Caco-2 (cell line): Measurements from ENCODE around the gene VIPAS39. TPM values are rescaled to one million over a fixed set of nuclear protein-coding genes. Genes with fewer than 3 reads are reported as not detected.

ENCODE experiments used
- BruUV-seq: library from RNA; stranded (reverse); fragments of 400-500 nt; replicated peaks from 2 replicates; lab custom pipeline; 2021; lab: Mats Ljungman, UMichigan
- CTCF ChIA-PET: fragments of 300-600 bp; sonication (Branson Sonifier 250); formaldehyde crosslinking; loops from one replicate; lab custom pipeline; 2022; ENCODE audit warnings: antibody characterized with exemption; lab: Charles Lee
- POLR2A ChIA-PET: fragments of 300-600 bp; sonication (Branson Sonifier 250); formaldehyde crosslinking; loops from one replicate; lab custom pipeline; 2022; ENCODE audit warnings: antibody characterized with exemption; lab: Charles Lee
- DNase-seq, 2 experiments: peaks; one replicate each; pipeline versions ENCODE4 v3.0.0 to v3.0.0-alpha.2; 2020 to 2022
- H3K27me3 ChIP-seq: replicated peaks from 2 replicates; pipeline ENCODE4 v1.6.0; 2011; ENCODE audit warnings: low read length; ENCODE audit not compliant: control insufficient read depth, insufficient read depth
- H3K36me3 ChIP-seq: 2 replicates; pipeline ENCODE4 v1.5.1; 2011; ENCODE audit warnings: low read length; ENCODE audit not compliant: control insufficient read depth, insufficient read depth
- H3K4me1 ChIP-seq: fragments of 250-450 bp; sonication (Bioruptor Pico); 2 replicates; pipeline ENCODE4 v1.5.1; 2020; ENCODE audit warnings: mild to moderate bottlenecking
- H3K4me3 ChIP-seq: 2 replicates; pipeline ENCODE4 v1.5.1; 2011; ENCODE audit warnings: low read depth, mild to moderate bottlenecking, control low read depth, low read length
- H3K9me3 ChIP-seq: fragments of 250-450 bp; sonication (Bioruptor Pico); 2 replicates; pipeline ENCODE4 v1.5.1; 2020; ENCODE audit warnings: mild to moderate bottlenecking, moderate library complexity
- H3K27ac Mint-ChIP-seq: one replicate; pipeline ENCODE4 v1.8.0; 2022; ENCODE audit warnings: mixed read lengths; ENCODE audit not compliant: unreplicated experiment
- H3K27me3 Mint-ChIP-seq: one replicate; pipeline ENCODE4 v1.8.0; 2022; ENCODE audit warnings: mixed read lengths; ENCODE audit not compliant: insufficient read depth, unreplicated experiment
- H3K36me3 Mint-ChIP-seq: one replicate; pipeline ENCODE4 v1.8.0; 2022; ENCODE audit warnings: mild to moderate bottlenecking, mixed read lengths; ENCODE audit not compliant: insufficient read depth, unreplicated experiment
- H3K4me1 Mint-ChIP-seq: one replicate; pipeline ENCODE4 v1.8.0; 2022; ENCODE audit warnings: low read depth, mixed read lengths; ENCODE audit not compliant: unreplicated experiment
- H3K4me3 Mint-ChIP-seq: one replicate; pipeline ENCODE4 v1.8.0; 2022; ENCODE audit warnings: mild to moderate bottlenecking, moderate library complexity, mixed read lengths; ENCODE audit not compliant: unreplicated experiment
- H3K9me3 Mint-ChIP-seq: one replicate; pipeline ENCODE4 v1.8.0; 2022; ENCODE audit warnings: mixed read lengths; ENCODE audit not compliant: unreplicated experiment
- intact Hi-C: fragments of 100-400 bp; cut with micrococcal nuclease; formaldehyde crosslinking; loops from one replicate; pipeline ENCODE4 v1.10.0; 2022; ENCODE audit not compliant: unreplicated experiment
- total RNA-seq: library from RNA; stranded (reverse); gene quantifications from 2 replicates; pipeline ENCODE4 v1.2.3, GENCODE V29; 2022
- TF ChIP-seq, protein P1 (sequence below), 2 experiments: fragments of 200-600 bp in 1 of 2; IDR thresholded peaks; 1 replicate in 1 of 2; 2 replicates in 1 of 2; pipeline versions ENCODE4 v1.5.1 to v1.8.0; 2011 to 2022; ENCODE audit warnings: antibody characterized with exemption in 1 of 2, control low read depth in 1 of 2, inconsistent platforms in 1 of 2, low read depth in 1 of 2, low read length in 1 of 2, mild to moderate bottlenecking in 1 of 2, moderate library complexity in 1 of 2; ENCODE audit not compliant: insufficient read depth in 1 of 2, severe bottlenecking in 1 of 2, unreplicated experiment in 1 of 2

VIPAS39 gene
- total RNA-seq, 1 experiment from 2014 or later: 20.7 TPM

DNA sequence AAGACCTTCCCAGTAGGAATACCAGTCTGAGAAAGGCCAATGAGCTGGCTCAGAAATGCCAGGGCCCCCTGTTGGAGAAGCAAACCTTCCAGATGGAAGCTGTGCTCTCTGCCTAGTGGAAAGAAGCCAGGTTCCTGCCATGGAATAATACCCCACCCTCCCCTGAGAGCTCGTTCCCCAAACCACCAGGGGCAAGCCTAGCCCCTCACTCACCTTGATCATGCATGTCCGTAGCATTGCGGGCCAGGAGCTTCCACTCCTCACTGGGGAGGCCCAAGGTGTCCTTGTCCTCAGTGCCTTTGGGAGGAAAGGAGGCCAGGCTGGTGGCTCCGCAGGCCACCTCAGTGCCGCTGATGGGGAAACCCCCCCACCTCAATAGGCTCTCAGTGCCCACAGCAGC is 20.6 kb upstream of the VIPAS39 start:
- POLR2A ChIA-PET: interaction anchor here (1.0 kb wide), 1 partner anchor 20 kb away, joined by 3 read pairs; no protein-coding TSS in a partner anchor
- intact Hi-C loops: no loop called here
- no TSS peak for BruUV-seq
- Mint-ChIP-seq H3K27me3 (no peaks in the 10 kb centered on the region), H3K9me3 (no peaks in the 10 kb centered on the region), H3K4me3 (no peak overlapping the region), H3K4me1 (no peaks in the 10 kb centered on the region), H3K36me3 (peaks cover 10% of the 10 kb centered on the region), H3K27ac (no peak overlapping the region)
- Histone ChIP-seq H3K4me3 (no peak overlapping the region), H3K4me1 (peaks cover 5% of the 10 kb centered on the region; the same call in 1 of the 2 replicates), H3K9me3 (no peaks in the 10 kb centered on the region), H3K27me3 (no peaks in the 10 kb centered on the region), H3K36me3 (no peaks in the 10 kb centered on the region)
- no peak for DNase-seq
- TF ChIP-seq, protein P1, sequence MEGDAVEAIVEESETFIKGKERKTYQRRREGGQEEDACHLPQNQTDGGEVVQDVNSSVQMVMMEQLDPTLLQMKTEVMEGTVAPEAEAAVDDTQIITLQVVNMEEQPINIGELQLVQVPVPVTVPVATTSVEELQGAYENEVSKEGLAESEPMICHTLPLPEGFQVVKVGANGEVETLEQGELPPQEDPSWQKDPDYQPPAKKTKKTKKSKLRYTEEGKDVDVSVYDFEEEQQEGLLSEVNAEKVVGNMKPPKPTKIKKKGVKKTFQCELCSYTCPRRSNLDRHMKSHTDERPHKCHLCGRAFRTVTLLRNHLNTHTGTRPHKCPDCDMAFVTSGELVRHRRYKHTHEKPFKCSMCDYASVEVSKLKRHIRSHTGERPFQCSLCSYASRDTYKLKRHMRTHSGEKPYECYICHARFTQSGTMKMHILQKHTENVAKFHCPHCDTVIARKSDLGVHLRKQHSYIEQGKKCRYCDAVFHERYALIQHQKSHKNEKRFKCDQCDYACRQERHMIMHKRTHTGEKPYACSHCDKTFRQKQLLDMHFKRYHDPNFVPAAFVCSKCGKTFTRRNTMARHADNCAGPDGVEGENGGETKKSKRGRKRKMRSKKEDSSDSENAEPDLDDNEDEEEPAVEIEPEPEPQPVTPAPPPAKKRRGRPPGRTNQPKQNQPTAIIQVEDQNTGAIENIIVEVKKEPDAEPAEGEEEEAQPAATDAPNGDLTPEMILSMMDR (IDR thresholded peaks at IDR 0.05; ENCODE audit: insufficient read depth in 1 of 2, low read depth in 1 of 2, low read length in 1 of 2, severe bottlenecking in 1 of 2, unreplicated experiment in 1 of 2): no peak
- CTCF ChIA-PET: no interaction called here

DNA sequence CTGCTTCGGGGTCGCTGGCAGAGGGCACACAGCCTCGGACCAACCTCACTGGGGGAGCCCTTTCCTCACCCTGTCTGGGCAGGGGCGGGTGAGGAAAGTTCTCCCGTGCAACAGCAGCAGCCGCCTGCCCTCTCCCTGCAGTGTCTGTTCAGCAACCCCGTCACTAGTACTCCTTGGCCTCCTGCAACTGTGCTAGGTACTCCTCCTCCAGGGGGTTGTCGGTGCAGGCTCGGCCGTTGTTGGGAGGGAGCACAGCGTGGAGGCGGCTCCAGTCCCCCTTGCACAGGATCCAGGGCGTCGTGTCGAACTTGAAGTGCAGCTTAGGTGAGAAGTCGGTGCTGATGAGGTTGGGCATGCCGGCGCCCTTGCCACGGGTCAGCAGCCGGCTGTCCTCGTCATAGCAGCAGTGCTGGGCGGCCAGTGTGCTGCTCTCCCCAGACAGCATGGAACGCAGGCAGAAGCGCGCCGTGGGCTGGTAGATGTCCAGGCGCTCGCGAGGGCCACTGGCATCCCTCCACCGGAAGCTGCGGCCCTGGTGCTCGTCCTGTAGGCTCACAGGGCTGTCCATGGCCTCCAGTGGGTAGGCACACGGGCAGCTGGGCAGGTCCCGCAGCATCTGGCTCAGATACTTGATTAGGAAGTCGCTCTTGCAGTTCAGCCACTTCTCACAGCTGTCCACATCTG is 18.2 kb upstream of the VIPAS39 start:
- no peaks in the 10 kb centered on the region for H3K27me3 ChIP-seq
- POLR2A ChIA-PET: no interaction called here
- Mint-ChIP-seq H3K4me1 (no peaks in the 10 kb centered on the region), H3K4me3 (no peak overlapping the region), H3K9me3 (no peaks in the 10 kb centered on the region), H3K27ac (no peak overlapping the region), H3K27me3 (no peaks in the 10 kb centered on the region), H3K36me3 (peaks cover 5% of the 10 kb centered on the region)
- CTCF ChIA-PET: no interaction called here
- no peaks in the 10 kb centered on the region for H3K9me3 ChIP-seq
- no peak overlapping the region for H3K4me3 ChIP-seq
- TF ChIP-seq, protein P1 (IDR thresholded peaks at IDR 0.05; ENCODE audit: insufficient read depth in 1 of 2, low read depth in 1 of 2, low read length in 1 of 2, severe bottlenecking in 1 of 2, unreplicated experiment in 1 of 2): no peak
- no TSS peak for BruUV-seq
- intact Hi-C loops: no loop called here
- H3K4me1 ChIP-seq: no peaks in the 10 kb centered on the region
- no peak for DNase-seq
- H3K36me3 ChIP-seq: no peaks in the 10 kb centered on the region

DNA sequence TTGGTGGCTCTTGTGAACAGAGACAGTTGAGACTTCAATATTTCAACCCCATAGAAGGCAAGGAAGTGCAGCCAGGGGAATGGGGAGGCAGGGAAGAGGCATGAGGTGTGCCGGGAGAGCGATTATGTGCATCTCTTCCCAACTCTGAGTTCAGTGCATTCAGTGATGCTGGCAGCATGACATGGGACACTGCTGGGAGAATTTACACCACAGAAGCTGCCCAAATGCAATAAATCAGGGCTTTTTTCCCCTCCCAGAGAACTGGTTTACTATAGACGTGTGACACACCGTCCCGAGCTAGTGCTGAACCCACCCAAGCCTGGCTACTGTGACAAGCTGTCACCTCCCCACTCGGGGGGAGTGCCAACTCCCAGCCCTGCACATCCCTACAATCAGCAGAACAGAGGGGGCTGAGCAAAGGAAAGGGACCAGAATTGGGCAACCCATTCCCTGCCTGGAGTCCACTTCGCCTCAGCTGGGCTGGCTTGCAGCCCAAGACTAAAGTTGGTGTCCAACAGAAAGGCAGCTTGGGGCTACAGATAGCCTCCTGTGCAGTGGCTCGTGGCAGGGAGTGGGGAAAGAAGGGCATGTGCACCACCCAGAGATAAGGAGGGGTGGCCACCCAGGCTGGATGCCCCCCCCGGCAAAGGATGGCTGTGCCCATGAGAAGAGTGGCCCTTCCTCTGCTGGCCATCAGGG is 17.2 kb upstream of the VIPAS39 start:
- Mint-ChIP-seq H3K4me1 (no peaks in the 10 kb centered on the region), H3K9me3 (no peaks in the 10 kb centered on the region), H3K27ac (no peak overlapping the region), H3K27me3 (no peaks in the 10 kb centered on the region), H3K4me3 (no peak overlapping the region), H3K36me3 (peaks cover 8% of the 10 kb centered on the region)
- intact Hi-C loops: no loop called here
- H3K36me3 ChIP-seq: no peaks in the 10 kb centered on the region
- no peaks in the 10 kb centered on the region for H3K9me3 ChIP-seq
- BruUV-seq: no TSS peak
- no peaks in the 10 kb centered on the region for H3K27me3 ChIP-seq
- DNase-seq: no peak
- TF ChIP-seq, protein P1 (IDR thresholded peaks at IDR 0.05; ENCODE audit: insufficient read depth in 1 of 2, low read depth in 1 of 2, low read length in 1 of 2, severe bottlenecking in 1 of 2, unreplicated experiment in 1 of 2): no peak
- no peak overlapping the region for H3K4me3 ChIP-seq
- no peaks in the 10 kb centered on the region for H3K4me1 ChIP-seq
- ChIA-PET CTCF (interaction anchor here (0.6 kb wide), 1 partner anchor 44 kb away, joined by 4 read pairs; no protein-coding TSS in a partner anchor), POLR2A (no interaction called here)
